AG04449 (cell line): Measurements from ENCODE around the gene UBE2F.

Source experiments
- CTCF ChIA-PET: fragments of 350-600 bp; formaldehyde crosslinking; extraction: SDS; loops from one replicate; lab custom pipeline; 2021; ENCODE audit warnings: antibody characterized with exemption; lab: Yijun Ruan, JAX
- POLR2A ChIA-PET: fragments of 400-600, 350-600 bp; formaldehyde crosslinking; extraction: SDS; loops from one replicate; lab custom pipeline; 2020; ENCODE audit warnings: antibody characterized with exemption, inconsistent platforms; lab: Yijun Ruan, JAX
- DNase-seq: peaks from one replicate; pipeline ENCODE4 v3.0.0-alpha.2; 2010; ENCODE audit warnings: low read depth, low spot score
- H3K4me3 ChIP-seq: 2 replicates; pipeline ENCODE4 v1.5.1; 2011; ENCODE audit warnings: low read depth, mild to moderate bottlenecking, control low read depth, low read length
- CTCF ChIP-seq: IDR thresholded peaks from one replicate; pipeline ENCODE4 v1.5.1; 2011; ENCODE audit warnings: mild to moderate bottlenecking, moderate library complexity, low read length, control low read depth, inconsistent platforms; ENCODE audit not compliant: insufficient read depth; ENCODE audit errors: missing control alignments

UBE2F gene

GRCh38 chr2:237966565-237967462, at the start of gene UBE2F:
Gene UBE2F, plus strand, starts transcription at chr2:237967014. Its CDS starts 6,094 bp downstream, at chr2:237973108.
- ChIA-PET POLR2A (no interaction called here), CTCF (no interaction called here)
- TF ChIP-seq CTCF, result no peak
- H3K4me3 ChIP-seq, result peak within 1 kb of the TSS; percentile 84
- peak; percentile 65 for DNase-seq

GRCh38 chr2:237917696-237918374, 49.0 kb upstream of the UBE2F start:
- ChIA-PET CTCF (interaction anchor here (1.5 kb wide), 1 partner anchor 14 kb away, joined by 4 read pairs; no protein-coding TSS in a partner anchor), POLR2A (interaction anchor here (1.1 kb wide), 1 partner anchor 321 kb away, joined by 5 read pairs; no protein-coding TSS in a partner anchor)
- no peak for DNase-seq
- no peak for TF ChIP-seq CTCF
- no peak overlapping the region for H3K4me3 ChIP-seq

- CTCF ChIA-PET, result interaction anchor here (0.9 kb wide), 1 partner anchor 8 kb away, joined by 4 read pairs; no protein-coding TSS in a partner anchor
- DNase-seq, result no peak
- POLR2A ChIA-PET, result no interaction called here
- TF ChIP-seq CTCF, result no peak
- no peak overlapping the region for H3K4me3 ChIP-seq
These were observed 47.2 kb upstream of the UBE2F start for GRCh38 chr2:237919593-237919992.

- no peak overlapping the region for H3K4me3 ChIP-seq
- DNase-seq, result no peak
- CTCF ChIA-PET, result interaction anchor here (0.7 to 0.8 kb wide), 2 partner anchors 8 to 343 kb away, joined by 3 to 4 read pairs; no protein-coding TSS in a partner anchor
- no peak for TF ChIP-seq CTCF
- POLR2A ChIA-PET, result no interaction called here
These were observed 46.1 kb upstream of the UBE2F start for GRCh38 chr2:237920673-237921072.

- ChIA-PET CTCF (interaction anchor here (2.4 to 2.6 kb wide), 3 partner anchors 11 to 341 kb away, joined by 7 to 41 read pairs (median 18); no protein-coding TSS in a partner anchor), POLR2A (no interaction called here)
- H3K4me3 ChIP-seq, result no peak overlapping the region
- no peak for DNase-seq
- no peak for TF ChIP-seq CTCF
These were observed 44.8 kb upstream of the UBE2F start for GRCh38 chr2:237921967-237922492.
